Activated T-cell treated with anti-CD3 and anti-CD28 coated beads, Interleukin-2, amount 50 U/mL, for 1 hour (primary cell): ENCODE measurements around the gene TMEM69.
"Not testable (repeated sequence)": the region's sequence is repeated elsewhere in the genome, so short reads cannot be mapped to it uniquely, and the experiment has no call there.

ENCODE experiments used
- DNase-seq: peaks from one replicate; pipeline ENCODE4 v3.0.0-alpha.2; 2020

TMEM69 gene, protein sequence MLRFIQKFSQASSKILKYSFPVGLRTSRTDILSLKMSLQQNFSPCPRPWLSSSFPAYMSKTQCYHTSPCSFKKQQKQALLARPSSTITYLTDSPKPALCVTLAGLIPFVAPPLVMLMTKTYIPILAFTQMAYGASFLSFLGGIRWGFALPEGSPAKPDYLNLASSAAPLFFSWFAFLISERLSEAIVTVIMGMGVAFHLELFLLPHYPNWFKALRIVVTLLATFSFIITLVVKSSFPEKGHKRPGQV

DNA sequence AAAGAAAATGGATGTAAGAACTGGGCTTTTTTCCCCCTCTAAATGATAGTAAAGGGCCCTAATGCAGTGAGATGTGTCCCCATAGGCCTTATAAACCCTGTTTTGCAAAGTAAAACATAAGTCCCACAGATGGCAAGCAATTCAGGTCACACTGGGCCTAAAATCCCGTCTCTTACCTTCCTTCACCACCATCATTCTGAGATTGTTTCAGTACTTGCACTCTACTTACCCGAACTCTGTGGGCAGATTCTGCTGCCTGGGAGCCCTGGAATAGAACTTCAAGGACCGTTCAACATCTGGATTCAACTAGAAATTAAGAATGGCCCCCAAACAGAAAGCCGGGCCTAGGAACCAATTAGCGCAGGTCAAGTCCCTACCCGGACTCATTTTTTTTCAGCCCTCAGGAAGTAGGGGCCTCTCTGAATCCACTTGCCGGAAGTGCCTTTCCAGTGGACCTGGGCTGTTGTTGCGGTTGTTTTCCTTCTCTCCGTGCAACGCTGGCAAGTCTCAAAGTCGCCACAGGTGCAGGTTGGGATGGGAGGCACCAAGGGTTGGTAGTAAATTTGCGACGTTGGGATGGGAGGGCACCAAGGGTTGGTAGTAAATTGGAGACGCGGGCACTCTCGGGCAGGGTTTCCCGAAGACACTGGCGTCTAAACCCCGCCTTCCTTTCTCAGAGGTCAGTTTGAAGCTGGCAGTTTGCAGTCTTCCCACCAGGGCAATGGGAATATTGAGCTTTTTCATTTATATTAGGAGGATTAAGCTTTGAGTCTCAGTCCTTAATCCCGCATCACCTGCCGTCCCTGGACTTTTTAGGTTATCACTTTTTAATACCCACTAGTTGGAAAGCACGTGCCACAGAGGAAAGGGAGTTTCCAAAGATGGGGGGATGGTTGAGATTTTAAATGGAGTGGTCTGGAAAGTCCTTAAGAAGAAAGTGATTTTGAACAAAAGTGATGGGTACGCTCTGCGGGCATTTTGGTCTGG lies at the start of gene TMEM69:
Gene TMEM69 (plus strand): TSS at position 428 of the 987 bp plus-strand sequence. CDS start 2,888 bp downstream, outside the sequence.
- peak; percentile 77 for DNase-seq

- DNase-seq = no peak
Observed at GRCh38 chr1:45640293-45640692, 47.7 kb upstream of the TMEM69 start.

DNA sequence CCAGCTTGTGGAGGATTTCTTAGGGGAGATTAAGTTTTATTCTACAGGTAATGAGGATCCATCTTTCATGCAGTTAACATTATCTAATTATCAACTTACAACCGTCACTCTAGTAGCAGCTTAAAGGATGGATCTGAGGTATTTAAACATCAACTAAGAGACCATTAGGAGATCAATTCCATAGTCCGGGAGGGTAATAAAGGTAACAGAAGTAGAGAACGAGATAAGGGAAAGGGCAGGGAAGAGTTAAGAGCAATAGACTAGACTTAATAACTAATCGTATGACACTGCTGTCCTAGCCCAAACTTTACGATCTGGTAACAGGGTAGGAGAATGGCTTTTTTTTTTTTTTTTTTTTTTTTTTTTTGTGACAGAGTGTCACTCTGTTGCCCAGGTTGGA lies 44.7 kb upstream of the TMEM69 start:
- no peak for DNase-seq

DNA sequence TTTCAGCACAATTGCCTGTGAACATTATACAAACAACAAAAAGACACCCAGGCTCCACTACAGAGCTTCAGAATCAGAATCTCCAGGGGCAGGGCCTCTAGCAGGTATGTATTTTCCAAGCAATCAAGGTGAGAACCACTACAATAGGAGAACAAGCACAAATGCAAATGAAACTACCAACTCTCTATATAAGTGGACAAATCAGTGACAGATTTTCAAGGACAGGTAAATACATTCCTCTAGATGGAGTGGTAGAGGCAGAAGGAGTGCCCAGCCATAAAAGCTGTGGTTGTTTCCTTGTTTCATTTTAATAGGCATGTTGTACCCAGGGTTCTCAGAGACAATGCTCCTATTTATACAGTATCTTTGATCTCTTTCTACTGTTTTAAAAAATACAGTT lies 44.0 kb upstream of the TMEM69 start:
- DNase-seq = no peak

- DNase-seq = no peak
Observed at GRCh38 chr1:45644661-45645060, 43.3 kb upstream of the TMEM69 start.

- no peak for DNase-seq
Observed at GRCh38 chr1:45647248-45648021, 40.5 kb upstream of the TMEM69 start.

DNA sequence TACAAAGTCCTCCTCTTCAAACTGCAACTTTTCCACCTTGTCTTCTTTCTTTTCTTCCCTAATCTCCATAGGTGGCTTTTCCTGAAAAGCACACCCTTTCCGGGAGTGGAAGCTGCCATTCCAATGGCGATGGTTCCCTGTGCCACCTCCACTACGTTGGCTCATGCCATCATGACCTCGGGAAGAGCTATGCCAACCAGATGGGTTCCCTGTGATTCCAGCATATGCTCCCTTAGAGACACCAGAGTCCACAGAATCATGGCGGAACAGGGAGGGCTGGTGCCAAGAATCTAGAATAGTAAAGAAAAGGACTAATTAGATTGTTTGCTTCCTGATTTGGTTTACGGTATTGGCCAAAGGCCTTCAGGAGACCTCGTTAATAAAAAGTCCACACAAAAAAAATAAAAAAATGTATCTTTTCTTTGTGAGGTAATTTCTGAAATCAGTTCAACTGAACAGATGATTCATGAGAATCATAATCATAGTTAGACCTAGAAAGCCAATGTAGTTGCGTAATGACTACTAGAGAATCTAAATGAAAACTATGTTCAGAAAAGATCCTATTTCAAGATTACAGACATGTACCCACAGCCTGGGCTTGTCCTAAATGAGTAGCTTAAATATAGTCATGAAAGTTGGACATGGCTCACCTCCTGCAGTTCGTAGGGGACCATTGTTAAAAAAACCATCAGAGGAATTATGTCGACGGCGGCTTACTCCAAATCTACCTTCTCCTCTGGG lies 33.3 kb upstream of the TMEM69 start:
- no peak for DNase-seq

GRCh38 chr1:45656573-45657226 lies 31.3 kb upstream of the TMEM69 start:
- no peak for DNase-seq

GRCh38 chr1:45658171-45658570 lies 29.8 kb upstream of the TMEM69 start:
- DNase-seq = no peak

- DNase-seq = no peak
Observed at GRCh38 chr1:45659222-45659621, 28.8 kb upstream of the TMEM69 start.

GRCh38 chr1:45660336-45660735 lies 27.6 kb upstream of the TMEM69 start:
- DNase-seq = no peak

- DNase-seq = no peak
Observed at GRCh38 chr1:45666836-45667235, 21.1 kb upstream of the TMEM69 start.

DNA sequence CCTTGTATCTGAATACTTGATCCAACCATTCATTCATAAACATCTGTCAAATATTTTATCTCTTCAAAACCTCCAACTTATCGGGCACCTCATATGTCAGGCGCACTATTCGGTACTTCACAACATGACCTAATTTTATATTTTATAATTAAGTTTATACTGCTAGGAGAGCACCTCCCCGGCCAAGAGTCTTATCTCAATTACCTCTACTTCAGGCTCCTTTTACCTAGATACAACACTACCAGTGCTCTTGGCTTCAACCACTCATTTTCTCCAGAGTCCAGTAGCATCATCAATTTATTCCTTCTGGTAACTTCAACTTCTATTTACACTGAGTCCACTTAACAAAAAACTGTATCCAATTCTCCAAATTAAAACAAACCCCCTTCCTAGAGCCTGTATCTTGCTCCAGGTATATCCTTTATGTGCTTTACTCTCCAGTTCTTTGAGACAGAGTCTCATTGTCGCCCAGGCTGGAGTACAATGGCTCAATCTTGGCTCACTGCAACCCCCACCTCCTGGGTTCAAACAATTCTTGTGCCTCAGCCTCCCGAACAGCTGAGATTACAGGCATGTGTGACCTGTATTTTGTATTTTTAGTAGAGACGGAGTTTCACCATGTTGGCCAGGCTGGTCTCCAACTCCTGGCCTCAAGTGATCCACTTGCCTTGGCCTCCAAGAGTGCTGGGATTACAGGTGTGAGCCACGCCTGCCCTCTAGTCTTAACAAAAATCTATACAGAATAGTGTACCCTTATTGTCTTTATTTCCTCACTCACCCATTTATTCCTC lies 20.5 kb upstream of the TMEM69 start:
- DNase-seq = no peak

- DNase-seq = no peak
Observed at GRCh38 chr1:45668526-45668925, 19.5 kb upstream of the TMEM69 start.

GRCh38 chr1:45669379-45669778 lies 18.6 kb upstream of the TMEM69 start:
- DNase-seq = no peak

DNA sequence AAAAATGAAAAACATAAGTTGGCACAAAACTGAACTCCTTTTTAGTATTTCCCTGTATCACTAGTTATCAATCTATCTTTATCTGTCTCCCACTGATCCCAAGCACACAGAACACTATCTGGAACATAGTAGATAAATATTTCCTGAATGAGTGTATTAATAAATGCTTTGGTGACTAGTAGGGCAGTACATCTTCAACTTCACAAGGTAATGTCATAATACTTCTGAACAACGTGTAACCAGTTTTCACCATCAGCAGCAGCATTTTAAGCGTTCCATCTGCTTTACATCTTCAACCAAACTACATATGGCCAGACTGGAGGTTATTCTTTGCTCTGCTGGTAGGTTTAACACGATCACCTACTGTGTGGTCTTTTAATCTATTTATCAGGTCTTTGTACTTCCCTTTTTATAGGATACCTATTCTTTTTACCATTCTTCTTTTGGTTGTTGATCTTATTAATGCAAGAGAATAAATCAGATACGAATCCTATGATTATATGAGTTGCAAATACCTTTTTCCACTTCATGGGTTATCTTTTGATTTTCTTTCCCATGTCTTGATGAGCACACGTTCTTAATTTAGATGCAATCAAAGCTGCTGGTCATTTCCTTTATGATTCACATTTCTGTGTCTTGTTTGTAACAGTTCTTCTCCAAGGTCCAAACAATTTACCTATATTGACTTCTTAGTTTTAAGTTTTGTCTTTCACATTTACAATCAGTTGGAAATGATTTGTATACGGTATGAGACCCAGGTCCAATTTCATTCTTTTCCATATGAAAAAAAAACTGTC lies 17.9 kb upstream of the TMEM69 start:
- no peak for DNase-seq

DNA sequence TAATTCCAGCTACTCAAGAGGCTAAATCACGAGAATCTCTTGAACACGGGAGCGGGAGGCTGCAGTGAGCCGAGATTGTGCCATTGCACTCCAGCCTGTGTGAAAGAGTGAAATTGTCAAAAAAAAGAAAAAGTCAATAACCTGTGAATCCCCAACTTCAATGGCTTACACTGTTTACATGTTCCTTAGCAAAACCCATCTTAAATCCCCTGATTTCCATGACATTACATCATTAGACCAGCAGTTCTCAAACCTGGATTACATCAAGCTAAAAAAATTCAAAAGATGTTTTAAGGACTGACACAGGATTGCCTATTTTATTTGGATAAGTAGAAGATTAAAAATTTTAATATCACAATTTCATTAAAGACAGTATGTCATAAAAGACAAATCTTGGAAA lies 14.0 kb upstream of the TMEM69 start:
- DNase-seq = no peak

GRCh38 chr1:45674478-45674877 lies 13.5 kb upstream of the TMEM69 start:
- no peak for DNase-seq

GRCh38 chr1:45676553-45676952 lies 11.4 kb upstream of the TMEM69 start:
- not testable (repeated sequence) for DNase-seq

- no peak for DNase-seq
Observed at GRCh38 chr1:45677751-45678245, 10.2 kb upstream of the TMEM69 start.
